Middle frontal gyrus (tissue), 1 donor: Measurements from ENCODE around the gene GALK2.
"Not testable (repeated sequence)": the region's sequence is repeated elsewhere in the genome, so short reads cannot be mapped to it uniquely, and the experiment has no call there.

Source experiments
- DNase-seq: peaks from one replicate; pipeline ENCODE4 v3.0.0-alpha.2; 2015; ENCODE audit warnings: low spot score; ENCODE audit errors: extremely low spot score

GALK2 gene

GRCh38 chr15:49163678-49164077, 6.4 kb upstream of the GALK2 start:
- DNase-seq: no peak

GRCh38 chr15:49164865-49165264, 5.2 kb upstream of the GALK2 start:
- DNase-seq: no peak

- no peak for DNase-seq
Observed at GRCh38 chr15:49168016-49168415, 2.0 kb upstream of the GALK2 start.

GRCh38 chr15:49171790-49172189, 1.7 kb downstream of the GALK2 start:
- no peak for DNase-seq

- no peak for DNase-seq
Observed at GRCh38 chr15:49174902-49175301, 4.9 kb downstream of the GALK2 start.

GRCh38 chr15:49175582-49176397, 5.7 kb downstream of the GALK2 start:
- not testable (repeated sequence) for DNase-seq

GRCh38 chr15:49178497-49178896, 8.4 kb downstream of the GALK2 start:
- no peak for DNase-seq

- DNase-seq: no peak
Observed at GRCh38 chr15:49179433-49180190, 9.6 kb downstream of the GALK2 start.

- no peak for DNase-seq
Observed at GRCh38 chr15:49182128-49182527, 12.1 kb downstream of the GALK2 start.

- DNase-seq: not testable (repeated sequence)
Observed at GRCh38 chr15:49183741-49184140, 13.7 kb downstream of the GALK2 start.

- DNase-seq: no peak
Observed at GRCh38 chr15:49185473-49185872, 15.4 kb downstream of the GALK2 start.

GRCh38 chr15:49187549-49188245, 17.6 kb downstream of the GALK2 start:
- no peak for DNase-seq

GRCh38 chr15:49188933-49189332, 18.9 kb downstream of the GALK2 start:
- no peak for DNase-seq

GRCh38 chr15:49189631-49190030, 19.6 kb downstream of the GALK2 start:
- DNase-seq: no peak

- no peak for DNase-seq
Observed at GRCh38 chr15:49190586-49190985, 20.5 kb downstream of the GALK2 start.

- no peak for DNase-seq
Observed at GRCh38 chr15:49191892-49192291, 21.8 kb downstream of the GALK2 start.

GRCh38 chr15:49196856-49197255, 26.8 kb downstream of the GALK2 start:
- DNase-seq: no peak

GRCh38 chr15:49199666-49200065, 29.6 kb downstream of the GALK2 start:
- no peak for DNase-seq

GRCh38 chr15:49200347-49200746, 30.3 kb downstream of the GALK2 start:
- DNase-seq: no peak

GRCh38 chr15:49208102-49208501, 38.1 kb downstream of the GALK2 start:
- DNase-seq: not testable (repeated sequence)

GRCh38 chr15:49212897-49213296, 42.9 kb downstream of the GALK2 start:
- DNase-seq: no peak
